Inferior parietal cortex (tissue), 1 donor: ENCODE data around the gene MACROH2A2.
"Not testable (repeated sequence)": the region's sequence is repeated elsewhere in the genome, so short reads cannot be mapped to it uniquely, and the experiment has no call there.

Experiments used
- DNase-seq: peaks from one replicate; pipeline ENCODE4 v3.0.0-alpha.2; 2016; ENCODE audit errors: extremely low spot score

The MACROH2A2 gene

DNA sequence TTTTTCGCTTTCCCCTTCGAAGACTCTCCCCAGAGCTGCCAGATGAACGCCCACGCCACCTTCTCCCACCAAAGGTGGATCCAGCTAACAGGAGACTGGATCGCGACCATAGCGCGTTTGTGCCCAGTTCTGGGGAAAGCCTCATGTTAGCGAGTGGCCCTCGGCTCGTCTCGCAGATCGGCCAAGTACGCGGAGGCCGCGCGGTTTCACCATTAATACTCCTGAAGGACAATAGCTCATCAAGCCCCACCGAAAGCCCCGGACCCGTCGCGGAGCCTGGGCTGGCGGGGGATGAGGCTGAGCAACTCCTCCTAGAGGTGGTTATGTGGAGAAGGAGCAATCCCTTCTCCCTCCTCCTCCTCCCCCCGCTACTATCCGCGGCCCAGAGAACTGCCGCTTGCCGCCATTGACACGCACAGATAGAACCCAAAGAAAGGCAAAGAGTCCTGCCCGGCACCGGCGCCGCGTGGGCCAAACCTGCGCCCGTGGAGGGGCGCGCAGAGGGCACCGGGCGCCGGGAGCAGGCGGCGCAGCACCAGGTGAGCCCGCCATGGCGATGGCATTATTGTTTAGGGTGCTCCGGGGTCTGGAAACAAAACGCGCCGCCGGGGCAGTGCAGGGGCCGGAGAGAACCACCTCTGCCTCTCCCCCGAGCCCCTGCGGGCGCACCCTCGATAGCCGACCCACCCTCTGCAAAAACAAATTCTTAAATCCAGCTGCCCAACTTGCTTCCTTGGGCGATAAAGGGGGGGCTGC is at the start of gene MACROH2A2:
Gene MACROH2A2, plus strand, starts transcription at position 385 of the 756 bp plus-strand sequence. CDS start 22,813 bp downstream, outside the sequence.
- DNase-seq, result peak; percentile 51

DNA sequence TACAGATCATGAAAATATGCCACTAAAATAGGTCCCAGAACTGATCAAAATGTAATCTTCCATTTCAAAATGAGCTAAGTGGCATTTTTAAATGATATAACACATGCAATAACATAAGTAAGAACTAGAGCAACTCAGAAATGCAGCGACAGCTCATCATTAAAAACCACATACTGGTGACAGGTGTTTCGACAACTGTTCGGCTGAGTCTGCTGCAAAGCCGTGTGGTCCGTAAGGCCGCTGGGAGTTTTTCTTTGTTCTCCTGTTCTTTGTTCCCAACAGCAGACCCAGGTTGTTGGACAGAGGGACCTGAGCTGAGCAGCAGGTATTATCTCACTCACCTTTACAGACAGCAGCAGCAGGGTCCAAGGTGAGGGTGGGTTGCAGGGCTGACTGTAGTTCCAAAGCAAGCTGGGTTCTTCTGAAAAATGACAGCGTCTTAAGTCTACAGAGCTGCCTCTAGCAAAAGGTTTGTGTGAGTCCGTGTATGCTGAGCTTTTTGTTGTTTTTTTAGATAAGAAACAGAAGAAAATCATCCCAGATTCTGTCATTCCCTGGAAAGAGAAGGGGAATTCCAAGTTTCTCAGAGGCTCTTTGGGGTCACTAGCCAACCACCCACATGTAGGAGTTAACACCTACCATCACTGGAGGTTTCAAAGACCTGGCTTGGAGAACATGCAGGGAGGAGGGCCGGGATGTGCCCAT is 45.4 kb upstream of the MACROH2A2 start:
- no peak for DNase-seq

DNA sequence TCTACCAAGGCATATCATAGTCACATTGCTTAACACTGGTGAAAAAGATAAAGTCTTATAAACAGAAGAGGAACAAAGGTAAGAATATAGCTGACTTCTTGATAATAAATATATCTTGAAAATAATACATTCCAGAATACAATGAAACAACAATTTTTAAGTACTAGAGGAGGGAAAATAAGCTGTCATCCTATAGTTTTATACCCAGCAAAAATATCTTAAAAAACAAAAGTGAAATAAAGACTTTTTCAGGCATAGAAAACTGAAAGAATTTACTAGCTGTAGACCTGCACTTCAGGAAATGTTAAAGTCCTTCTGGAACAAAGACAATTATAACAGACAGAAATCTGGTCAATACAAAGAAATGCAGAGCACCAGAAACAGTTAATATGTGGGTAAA is 21.4 kb upstream of the MACROH2A2 start:
- no peak for DNase-seq

DNA sequence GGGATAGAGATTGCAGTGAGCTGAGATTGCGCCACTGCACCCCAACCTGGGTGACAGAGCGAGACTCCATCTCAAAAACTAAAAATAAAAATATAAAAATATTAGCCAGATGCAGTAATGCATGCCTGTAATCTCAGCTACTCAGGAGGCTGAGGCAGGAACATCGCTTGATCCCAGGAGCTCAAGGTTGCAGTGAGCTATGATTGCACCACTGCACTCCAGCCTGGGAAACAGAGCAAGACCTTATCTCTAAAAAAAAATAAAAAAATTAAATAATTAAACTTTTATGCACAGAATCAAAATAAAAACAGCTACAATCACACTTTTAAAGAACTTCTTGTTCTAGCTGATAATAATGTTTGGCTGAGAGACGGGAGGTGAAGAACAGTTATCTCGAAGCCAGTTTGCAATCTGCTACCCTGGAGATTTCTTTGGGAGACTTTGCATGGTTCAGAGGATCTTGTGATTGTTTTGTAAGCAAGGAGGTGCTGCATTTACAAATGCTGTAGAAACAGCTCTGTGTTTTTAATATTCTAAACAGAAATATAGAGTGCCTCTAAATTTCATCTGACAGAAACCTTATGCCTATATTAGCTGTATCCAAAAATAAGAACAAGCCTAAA is 19.9 kb upstream of the MACROH2A2 start:
- no peak for DNase-seq

DNA sequence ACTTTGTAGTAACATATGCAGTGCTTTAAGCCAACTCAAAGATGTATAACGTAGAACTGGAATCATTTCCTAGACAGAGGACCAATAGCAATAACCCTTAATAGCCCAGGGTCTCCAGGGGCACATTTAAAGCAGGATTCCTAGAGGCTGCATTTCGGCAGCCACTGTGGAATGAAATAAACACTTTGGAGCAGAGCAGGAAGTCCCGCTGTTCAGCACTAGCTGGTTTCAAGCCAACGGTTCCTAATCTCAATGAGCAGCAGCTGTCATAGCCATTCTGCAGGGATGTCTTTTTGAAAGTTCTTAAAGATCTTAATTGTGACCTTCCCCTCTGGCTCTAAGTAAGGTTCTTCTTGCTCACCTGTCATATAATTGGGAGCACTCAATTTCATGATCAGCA is 18.4 kb upstream of the MACROH2A2 start:
- DNase-seq, result no peak

DNA sequence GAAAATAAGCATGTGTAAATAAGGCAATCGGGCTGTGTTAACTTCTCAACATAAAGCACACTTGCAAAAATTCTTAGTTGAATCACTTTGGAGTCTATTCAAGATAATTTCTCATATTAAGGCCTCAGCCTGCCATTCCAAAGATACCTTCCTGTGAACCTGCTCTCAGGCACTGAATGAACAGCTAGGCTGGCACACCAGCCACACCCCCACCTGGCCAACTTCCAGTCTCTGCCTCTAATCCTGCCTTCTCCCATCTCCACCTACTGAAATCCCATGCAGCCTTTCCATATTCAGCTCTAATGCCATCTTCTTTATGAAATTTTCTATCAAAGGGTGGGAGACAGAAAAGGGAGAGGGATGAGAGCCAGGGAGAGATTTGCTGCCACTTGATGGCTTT is 17.1 kb upstream of the MACROH2A2 start:
- DNase-seq, result no peak

DNA sequence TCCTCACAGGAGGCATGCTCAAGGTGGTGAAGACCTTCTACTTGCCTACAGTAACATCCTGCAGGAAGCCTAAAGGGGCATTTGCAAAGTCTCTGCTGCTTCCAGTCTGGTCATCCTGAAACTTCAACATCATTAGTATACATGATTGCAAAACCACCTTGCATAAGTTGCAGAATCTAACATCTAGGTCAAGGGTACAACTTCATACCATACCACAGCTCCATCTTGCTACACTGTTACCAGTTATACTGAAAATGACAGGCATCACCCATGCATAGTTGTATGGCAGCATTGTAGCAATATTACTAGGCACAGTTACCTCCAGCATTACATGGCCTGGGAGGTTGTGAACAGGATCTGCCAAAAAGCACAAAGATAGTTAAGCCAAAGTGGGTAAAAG is 13.7 kb upstream of the MACROH2A2 start:
- no peak for DNase-seq

DNA sequence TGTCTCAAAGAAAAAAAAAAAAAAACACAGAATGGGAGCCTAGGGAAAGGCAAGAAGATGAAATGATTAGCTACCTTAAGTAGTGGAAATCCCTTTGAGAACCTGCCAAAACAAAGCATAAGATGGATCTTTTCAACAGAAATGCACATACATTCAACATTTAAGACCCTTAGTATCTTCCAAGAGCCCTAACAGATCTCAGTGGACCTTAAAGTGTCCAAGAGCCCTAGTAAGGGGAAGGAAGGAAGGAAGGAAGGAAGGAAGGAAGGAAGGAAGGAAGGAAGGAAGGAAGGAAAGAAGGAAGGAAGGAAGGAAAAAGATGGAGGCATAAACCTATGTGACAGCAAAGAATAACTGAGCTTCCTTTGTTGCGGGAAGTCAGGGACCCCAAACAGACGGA is 11.6 kb upstream of the MACROH2A2 start:
- no peak for DNase-seq

DNA sequence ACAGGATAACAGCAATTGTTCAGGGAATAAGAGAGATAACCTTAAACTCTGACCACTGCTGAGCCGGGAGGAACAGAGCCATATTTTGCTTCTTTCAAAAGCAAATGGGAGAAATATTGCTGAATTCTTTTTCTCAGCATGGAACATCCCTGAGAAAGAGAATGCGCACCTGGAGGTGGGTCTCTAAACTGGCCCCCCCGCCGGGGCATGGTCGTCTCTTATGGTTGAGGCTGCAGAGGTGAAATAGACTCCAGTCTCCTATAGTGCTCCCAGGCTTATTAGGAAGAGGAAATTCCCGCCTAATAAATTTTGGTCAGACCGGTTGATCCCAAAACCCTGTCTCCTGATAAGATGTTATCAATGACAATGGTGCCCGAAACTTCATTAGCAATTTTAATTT is 10.9 kb upstream of the MACROH2A2 start:
- not testable (repeated sequence) for DNase-seq

DNA sequence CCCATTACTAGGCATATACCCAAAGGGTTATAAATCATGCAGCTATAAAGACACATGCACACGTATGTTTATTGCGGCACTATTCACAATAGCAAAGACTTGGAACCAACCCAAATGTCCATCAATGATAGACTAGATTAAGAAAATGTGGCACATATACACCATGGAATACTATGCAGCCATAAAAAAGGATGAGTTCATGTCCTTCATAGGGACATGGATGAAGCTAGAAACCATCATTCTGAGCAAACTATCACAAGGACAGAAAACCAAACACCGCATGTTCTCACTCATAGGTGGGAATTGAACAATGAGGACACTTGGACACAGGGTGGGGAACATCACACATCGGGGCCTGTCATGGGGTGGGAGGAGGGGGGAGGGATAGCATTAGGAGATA is 5.6 kb upstream of the MACROH2A2 start:
- DNase-seq, result not testable (repeated sequence)

DNA sequence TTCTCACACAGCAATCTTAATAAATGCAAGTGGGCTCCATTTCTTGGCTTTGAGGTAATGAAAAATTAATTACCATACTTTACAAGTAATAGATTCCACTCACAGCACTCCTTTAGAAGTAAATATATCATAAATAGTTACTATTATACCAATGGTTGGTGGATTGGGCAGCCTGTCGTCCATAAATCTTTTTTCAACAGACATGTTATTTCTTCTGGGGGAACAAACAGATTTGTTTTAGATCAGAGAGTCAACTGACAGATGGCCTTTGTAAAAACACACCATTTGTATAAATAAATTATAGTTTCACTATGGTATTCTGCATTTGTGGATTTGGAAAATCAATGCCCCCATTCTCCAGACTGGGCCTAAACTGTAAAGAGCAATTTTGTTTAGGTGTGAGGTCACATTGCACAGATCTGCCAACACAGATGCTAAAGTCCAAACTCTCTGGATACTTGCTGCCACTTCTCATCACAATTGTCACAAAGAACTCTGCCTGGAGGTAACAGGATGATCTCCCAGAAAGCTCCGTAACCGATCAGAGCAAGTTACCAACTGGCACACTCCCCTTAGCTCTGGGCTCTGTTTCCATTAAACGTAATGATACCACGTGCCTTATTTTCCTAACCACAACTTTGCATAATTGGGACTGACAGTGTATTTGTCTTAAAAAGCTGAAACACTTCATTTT is 4.5 kb upstream of the MACROH2A2 start:
- no peak for DNase-seq

DNA sequence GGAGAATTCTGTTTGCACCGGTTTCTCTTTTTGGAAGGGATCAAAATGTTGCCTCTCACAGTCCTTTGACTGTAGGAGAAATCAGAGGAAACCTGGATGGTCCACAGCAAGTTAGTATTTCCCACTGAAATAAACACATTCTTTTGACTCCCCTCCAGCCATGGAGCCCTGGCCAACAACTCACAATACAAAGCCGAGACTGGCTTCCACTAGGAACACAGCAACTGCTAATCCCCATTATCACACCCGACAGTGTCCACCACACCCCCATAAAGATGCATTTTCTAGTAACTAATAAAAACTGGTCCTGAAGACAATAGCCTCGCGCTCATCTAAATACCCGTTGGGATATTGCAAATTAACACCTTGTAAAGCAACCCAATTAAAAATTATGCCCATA is 798 bp upstream of the MACROH2A2 start:
- peak; percentile 10 for DNase-seq

DNA sequence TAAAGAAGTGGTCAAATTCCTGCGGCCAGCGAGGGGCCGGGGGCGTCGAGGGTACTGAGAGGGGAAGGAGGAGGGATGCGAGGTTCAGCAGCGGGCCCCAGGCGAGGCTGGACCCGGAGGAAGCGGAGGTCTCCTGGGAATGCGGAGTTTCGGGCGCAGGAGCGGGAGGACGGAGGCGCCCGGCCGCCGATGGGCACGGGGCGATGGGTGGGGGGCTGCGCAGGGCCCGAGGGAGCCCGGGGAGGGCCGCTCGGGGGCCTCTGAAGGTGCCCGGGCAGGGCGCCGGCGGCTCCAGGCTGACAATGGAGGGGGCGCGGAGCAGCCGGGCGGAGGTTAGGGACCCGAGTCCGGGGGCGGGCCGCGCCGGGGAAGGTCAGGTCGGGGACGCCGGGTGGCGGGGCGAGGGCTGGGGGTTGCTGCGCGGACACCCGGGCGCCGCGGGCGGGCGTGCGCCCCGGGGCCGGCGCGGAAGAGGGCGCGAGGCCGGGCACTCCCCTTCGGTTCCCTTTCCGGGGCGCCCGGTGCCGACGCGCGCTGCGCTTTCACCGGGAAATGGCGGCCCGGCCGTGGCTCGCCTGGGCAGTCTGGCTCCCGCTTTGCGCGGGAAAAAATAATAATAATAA is 683 bp downstream of the MACROH2A2 start:
- DNase-seq, result no peak

DNA sequence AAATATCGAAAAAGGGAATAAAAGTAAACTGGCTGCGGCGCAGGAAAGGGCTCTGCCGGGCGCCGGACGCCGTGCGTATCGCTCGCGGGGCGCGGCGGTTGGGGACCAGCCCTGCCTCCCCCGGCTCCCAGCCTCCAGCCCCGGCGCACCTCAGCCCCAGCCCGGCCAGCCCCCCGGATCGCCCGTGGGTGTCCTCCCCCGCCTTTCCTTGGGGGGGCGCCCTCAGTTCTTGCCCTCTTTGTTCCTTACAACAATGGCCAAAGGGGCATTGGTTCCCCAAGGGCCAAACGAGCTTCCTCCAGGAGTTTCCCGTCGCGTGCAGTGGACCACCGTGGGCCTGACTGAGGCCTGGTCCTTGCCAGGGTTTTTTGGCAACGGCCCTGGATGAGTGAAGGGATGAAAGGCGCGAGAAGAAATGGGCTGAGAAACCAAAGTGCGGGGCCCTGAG is 1.2 kb downstream of the MACROH2A2 start:
- no peak for DNase-seq

DNA sequence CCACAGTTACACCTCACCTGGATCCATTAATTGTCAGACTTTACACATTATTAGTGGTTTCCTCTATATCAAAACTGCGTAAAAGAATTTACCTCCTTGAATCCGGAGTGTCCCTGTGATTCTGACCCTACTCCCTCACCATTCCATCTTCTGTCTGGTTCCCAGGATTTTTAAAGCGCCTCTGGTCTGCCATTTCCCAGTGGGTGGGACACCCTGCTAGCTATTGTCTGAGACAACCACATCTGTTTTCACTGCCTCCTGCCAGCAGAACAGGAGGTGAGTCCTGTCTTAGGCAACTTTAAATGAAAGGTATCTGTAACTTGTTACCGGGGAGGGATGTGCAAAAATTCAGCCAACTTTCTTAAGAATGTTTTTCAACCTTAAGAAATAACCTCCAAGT is 2.3 kb downstream of the MACROH2A2 start:
- no peak for DNase-seq

DNA sequence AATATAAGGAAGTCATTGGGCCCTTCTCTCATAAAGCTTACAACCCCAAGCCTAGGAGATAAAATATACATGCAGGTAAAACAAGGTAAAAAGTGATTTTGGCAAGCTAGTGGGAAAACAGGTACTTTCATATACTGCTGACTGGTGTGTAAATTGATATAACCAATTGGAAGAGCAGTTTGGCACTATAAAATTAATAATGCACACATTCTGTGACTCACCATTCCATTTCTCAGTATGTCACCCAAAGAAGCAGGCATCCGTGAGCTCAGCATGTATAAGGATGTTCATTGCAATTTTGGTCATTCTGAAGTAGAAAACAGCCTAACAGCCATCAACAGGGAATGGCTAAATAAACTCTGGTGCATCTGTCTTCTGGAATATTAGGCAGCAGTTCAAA is 2.9 kb downstream of the MACROH2A2 start:
- DNase-seq, result no peak

DNA sequence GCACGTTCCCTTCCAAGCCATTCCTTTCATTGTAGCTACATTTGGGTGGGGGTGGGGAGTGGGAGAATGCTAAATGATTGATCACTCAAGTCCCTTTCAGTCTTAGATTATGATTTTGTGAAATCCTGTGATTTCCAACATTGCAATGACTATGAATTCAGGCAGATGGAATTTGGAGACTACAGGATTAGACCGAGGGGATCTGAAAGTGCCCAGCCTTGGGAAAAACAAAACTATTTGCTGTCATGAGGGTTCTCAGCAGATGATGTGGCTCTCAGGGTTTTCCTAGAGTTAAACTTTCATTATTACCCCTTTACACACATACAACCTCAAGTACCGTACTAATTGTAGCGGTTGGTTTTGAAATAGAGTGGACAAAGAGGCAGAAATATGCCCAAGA is 4.7 kb downstream of the MACROH2A2 start:
- DNase-seq, result no peak

DNA sequence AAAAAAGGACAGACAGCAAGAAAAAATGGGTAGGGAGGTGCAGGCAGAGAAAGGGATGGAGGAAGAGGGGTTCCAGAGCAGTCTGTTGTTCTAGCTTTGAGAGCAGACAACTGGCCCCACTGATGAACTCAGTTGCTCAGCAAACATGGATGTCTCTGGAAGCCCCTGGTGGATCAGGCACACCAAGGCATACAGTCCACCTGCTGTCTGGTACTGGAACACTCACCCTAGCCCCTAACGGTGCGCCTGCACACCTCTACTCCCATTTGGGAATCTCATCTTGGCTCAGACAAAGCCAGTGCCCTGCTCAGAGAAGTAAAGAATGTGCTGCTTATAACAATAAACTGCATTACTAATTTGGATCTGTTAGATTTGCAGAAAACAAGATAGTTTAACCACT is 7.7 kb downstream of the MACROH2A2 start:
- no peak for DNase-seq

DNA sequence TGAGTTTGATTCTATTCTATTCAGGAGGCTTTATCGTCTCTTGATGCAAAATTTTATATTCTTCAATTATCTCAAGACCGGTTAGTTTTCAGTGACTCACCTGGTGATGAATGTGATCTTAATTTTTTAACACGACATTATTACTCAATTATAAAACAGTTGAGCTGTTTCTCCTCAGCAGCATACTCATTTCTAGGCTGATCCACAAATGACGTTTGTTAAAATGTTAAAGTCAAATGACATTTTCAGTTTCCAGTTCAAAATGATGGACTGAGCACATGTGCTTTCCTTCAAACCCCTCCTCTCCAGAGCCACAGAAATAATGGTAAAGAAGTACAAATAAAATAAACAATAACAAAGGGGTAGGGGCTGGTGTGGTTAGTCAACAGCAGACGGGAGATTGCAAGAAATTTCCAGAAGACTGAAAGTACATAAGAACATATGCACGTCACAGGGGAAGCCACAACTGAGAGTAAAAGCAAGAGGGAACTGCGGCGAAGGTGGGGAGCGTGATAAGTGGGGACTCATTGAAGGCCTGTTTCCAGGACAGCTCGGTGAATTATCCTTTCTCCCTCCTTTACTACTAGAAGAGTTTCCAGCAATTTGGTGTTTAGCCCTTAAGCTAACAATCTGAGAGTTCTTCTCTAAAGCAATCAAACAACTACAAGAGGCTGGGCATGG is 10.9 kb downstream of the MACROH2A2 start:
- no peak for DNase-seq

DNA sequence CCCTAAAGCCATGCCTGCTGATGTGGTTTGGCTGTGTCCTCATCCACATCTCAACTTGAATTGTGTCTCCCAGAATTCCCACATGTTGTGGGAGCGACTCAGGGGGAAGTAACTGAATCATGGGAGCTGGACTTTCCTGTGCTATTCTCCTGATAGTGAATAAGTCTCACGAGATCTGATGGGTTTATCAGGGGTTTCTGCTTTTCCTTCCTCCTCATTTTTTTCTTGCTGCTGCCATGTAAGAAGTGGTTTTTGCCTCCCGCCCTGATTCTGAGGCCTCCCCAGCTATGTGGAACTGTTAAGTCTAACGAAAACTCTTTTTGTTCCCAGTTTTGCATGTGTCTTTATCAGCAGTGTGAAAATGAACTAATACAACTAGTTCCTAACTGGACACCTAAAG is 11.8 kb downstream of the MACROH2A2 start:
- no peak for DNase-seq

DNA sequence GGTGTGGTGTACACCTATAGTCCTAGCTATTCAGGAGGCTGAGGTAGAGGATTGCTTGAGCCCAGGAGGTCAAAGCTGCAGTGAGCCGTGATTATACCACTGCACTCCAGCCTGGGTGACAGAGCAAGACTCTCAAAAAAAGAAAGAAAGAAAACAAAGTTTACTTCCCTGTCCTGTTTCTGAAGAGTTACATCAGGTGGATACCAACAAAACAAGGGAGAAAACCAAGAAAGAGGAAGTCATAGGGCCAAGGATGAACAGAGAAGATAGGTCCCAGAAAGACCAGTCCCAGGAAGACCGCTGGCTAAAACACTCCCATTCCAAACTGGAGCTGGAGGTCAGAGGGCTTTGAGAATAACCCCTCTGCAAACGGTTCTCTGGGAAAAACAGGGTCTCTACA is 13.5 kb downstream of the MACROH2A2 start:
- no peak for DNase-seq
